T-cell (primary cell): Measurements from ENCODE around the gene PRKAR1B. TPM values are rescaled to one million over a fixed set of nuclear protein-coding genes. Genes with fewer than 3 reads are reported as not detected.

Experiments
- ATAC-seq, 4 experiments: fragments of 200-7000 bp in 3 of 4; fragments of 150-1000 bp in 1 of 4; cut with Tn5 transposase; replicated peaks in 1 of 4; 1 replicate in 3 of 4; 2 replicates in 1 of 4; pipeline ENCODE4 v1.10.0; 2021; ENCODE audit warnings: moderate library complexity in 3 of 4, mild to moderate bottlenecking in 2 of 4, moderate number of reproducible peaks in 1 of 4
- CTCF ChIA-PET, 2 donors: fragments of 300-600 bp; sonication (Branson Sonifier 250); formaldehyde crosslinking; loops; one replicate each; lab custom pipeline; 2022; ENCODE audit warnings: antibody characterized with exemption in 2 of 2; lab: Charles Lee
- POLR2A ChIA-PET, 2 donors: fragments of 300-600 bp; sonication (Branson Sonifier 250); formaldehyde crosslinking; loops; one replicate each; lab custom pipeline; 2022; ENCODE audit warnings: antibody characterized with exemption in 2 of 2; lab: Charles Lee
- DNase-seq, 35 experiments: peaks; one replicate each; pipeline versions ENCODE4 v3.0.0 to v3.0.0-alpha.2; 2013 to 2023
- H3K27ac ChIP-seq: one replicate; pipeline ENCODE4 v1.5.1; 2013; ENCODE audit warnings: low read length
- H3K27me3 ChIP-seq, 2 experiments: replicated peaks in 1 of 2; 1 replicate in 1 of 2; 2 replicates in 1 of 2; pipeline versions ENCODE4 v1.6.1 to v1.7.0; 2013; ENCODE audit warnings: low read length in 1 of 2, mixed read lengths in 1 of 2; ENCODE audit not compliant: control insufficient read depth in 2 of 2, insufficient read depth in 2 of 2; ENCODE audit errors: extremely low read depth in 1 of 2
- H3K36me3 ChIP-seq, 2 donors: 1 replicate in 1 of 2; 2 replicates in 1 of 2; pipeline versions ENCODE4 v1.6.1 to v1.7.0; 2013; ENCODE audit warnings: low read length in 1 of 2; ENCODE audit not compliant: control insufficient read depth in 2 of 2, insufficient read depth in 1 of 2; ENCODE audit errors: extremely low read depth in 1 of 2
- H3K4me1 ChIP-seq, 2 experiments: 1 replicate in 1 of 2; 2 replicates in 1 of 2; pipeline versions ENCODE4 v1.6.1 to v1.7.0; 2013; ENCODE audit warnings: low read length in 2 of 2, mixed read lengths in 1 of 2; ENCODE audit not compliant: insufficient read depth in 2 of 2, control insufficient read depth in 1 of 2; ENCODE audit errors: extremely low read depth in 1 of 2
- H3K4me3 ChIP-seq, 2 donors: 1 replicate in 1 of 2; 2 replicates in 1 of 2; pipeline versions ENCODE4 v1.5.1 to v1.7.0; 2013; ENCODE audit warnings: mild to moderate bottlenecking in 2 of 2, low read length in 1 of 2, moderate library complexity in 1 of 2; ENCODE audit not compliant: control insufficient read depth in 1 of 2; ENCODE audit errors: extremely low read depth in 1 of 2
- H3K9me3 ChIP-seq: 2 replicates; pipeline ENCODE4 v1.7.0; 2013
- H3K27ac Mint-ChIP-seq, 2 donors: one replicate each; pipeline ENCODE4 v1.8.0; 2020 to 2021; ENCODE audit warnings: mild to moderate bottlenecking in 2 of 2, mixed read lengths in 2 of 2
- H3K27me3 Mint-ChIP-seq, 2 donors: one replicate each; pipeline ENCODE4 v1.8.0; 2021 to 2022; ENCODE audit warnings: mixed read lengths in 2 of 2
- H3K36me3 Mint-ChIP-seq: one replicate; pipeline ENCODE4 v1.8.0; 2021; ENCODE audit warnings: mixed read lengths
- H3K4me1 Mint-ChIP-seq, 3 donors: one replicate each; pipeline ENCODE4 v1.8.0; 2020 to 2022; ENCODE audit warnings: mixed read lengths in 3 of 3, mild to moderate bottlenecking in 1 of 3
- H3K4me3 Mint-ChIP-seq, 3 donors: one replicate each; pipeline ENCODE4 v1.8.0; 2020 to 2022; ENCODE audit warnings: mild to moderate bottlenecking in 3 of 3, mixed read lengths in 3 of 3, moderate library complexity in 3 of 3
- H3K9me3 Mint-ChIP-seq, 3 donors: one replicate each; pipeline ENCODE4 v1.8.0; 2020 to 2022; ENCODE audit warnings: mixed read lengths in 3 of 3
- WGBS: methylation state at CpG from one replicate; pipeline ENCODE4 v1.1.5; 2013; ENCODE audit warnings: missing lambda C conversion rate; ENCODE audit not compliant: insufficient coverage; 5-methylcytosine and 5-hydroxymethylcytosine counted together
- total RNA-seq, 35 experiments: library from RNA in 6 of 35; stranded (reverse) in 6 of 35; fragments of 120-200 nt in 1 of 35; gene quantifications; one replicate each; pipeline versions ENCODE4 v1.2.1 to v1.2.4 and lab custom pipeline; 2013 to 2026

PRKAR1B gene
- total RNA-seq, 5 donors from 2014 or later (not counting 1 experiment from before 2014, with no cell fraction given) = 20.7 to 35.4 (median 24.4) TPM

DNA sequence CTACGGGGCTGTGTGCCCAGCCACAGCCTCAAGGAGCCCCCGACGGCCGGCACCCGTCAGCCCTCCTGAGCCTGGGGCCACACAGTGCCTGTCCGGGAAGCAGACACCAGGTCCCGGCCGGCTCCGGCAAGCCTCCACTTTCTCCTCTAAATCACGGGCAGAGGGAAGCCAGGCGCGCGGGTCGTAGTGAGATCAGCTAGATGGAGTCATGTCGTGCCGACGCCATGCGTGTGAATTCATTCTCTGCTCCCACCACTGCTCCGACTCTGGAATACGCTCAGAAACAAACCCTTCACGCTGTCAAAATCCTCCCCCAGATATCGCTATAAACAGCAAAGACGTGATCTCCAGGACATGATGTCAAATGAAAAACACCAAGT is 94.3 kb downstream of the PRKAR1B start:
- no peak for ATAC-seq
- no peak overlapping the region for H3K27ac Mint-ChIP-seq
- Histone ChIP-seq H3K4me1 (peaks cover 0 to 4% of the 10 kb centered on the region in 2 experiments), H3K27me3 (no peaks in the 10 kb centered on the region), H3K36me3 (no peaks in the 10 kb centered on the region), H3K27ac (no peak overlapping the region), H3K9me3 (no peaks in the 10 kb centered on the region), H3K4me3 (no peak overlapping the region)
- ChIA-PET POLR2A (no interaction called here), CTCF (interaction anchor here in 1 of 2 donors (0.8 kb wide), 1 partner anchor 8 kb away, joined by 3 read pairs; no protein-coding TSS in a partner anchor)
- DNase-seq = no peak
- H3K4me3 Mint-ChIP-seq = no peak overlapping the region
- WGBS = 94% methylated on average over 22 of the region's 23 CpGs
- peaks cover 4% of the 10 kb centered on the region for H3K36me3 Mint-ChIP-seq
- H3K4me1 Mint-ChIP-seq = peaks cover 2 to 5% (median 4%) of the 10 kb centered on the region in 3 donors
- H3K9me3 Mint-ChIP-seq = no peaks in the 10 kb centered on the region
- H3K27me3 Mint-ChIP-seq = no peaks in the 10 kb centered on the region

DNA sequence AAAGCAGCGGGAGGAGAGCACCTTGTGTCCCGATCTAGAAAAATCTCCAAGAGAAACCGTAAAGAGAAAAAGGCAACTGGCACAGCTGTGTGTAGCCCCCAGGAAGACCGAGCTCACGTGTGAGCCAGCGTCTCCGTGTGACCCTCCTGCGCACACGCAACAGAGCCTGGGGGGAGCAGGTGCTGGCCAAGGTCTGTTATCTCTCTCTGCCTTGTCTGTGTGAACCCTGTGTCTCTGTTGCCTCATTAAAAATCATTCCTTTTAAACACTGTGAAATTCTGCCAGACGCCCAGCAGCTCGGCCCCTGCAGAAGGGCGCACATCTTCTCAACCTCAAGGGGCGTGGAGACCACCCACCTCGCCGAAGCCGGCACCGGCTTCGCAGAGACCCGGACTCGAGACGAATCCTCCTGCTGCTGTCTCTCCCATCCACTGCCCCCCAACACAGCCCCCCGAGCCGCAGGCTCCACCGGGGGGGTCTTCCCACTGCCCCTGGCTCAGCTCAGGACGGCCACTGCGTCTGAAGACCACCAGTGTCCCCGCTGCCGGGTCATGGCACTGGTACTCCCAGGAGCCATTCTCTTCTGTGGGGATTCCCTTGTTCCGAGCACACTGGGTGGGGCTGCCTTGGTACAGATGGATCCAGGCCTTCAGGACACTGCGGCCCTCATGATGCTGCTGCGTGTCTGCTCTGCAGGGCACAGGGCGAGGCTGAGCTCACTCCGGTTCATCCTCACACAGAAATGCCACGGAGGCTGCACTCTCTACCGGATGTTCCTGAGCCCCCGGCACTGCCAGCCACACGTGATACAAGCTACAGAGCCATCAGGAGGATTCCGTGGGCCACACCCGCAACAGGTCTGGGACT is 94.9 kb downstream of the PRKAR1B start:
- POLR2A ChIA-PET = no interaction called here
- Mint-ChIP-seq H3K4me3 (no peak overlapping the region), H3K27ac (no peak overlapping the region), H3K27me3 (no peaks in the 10 kb centered on the region), H3K9me3 (no peaks in the 10 kb centered on the region), H3K4me1 (peaks cover 2 to 5% (median 4%) of the 10 kb centered on the region in 3 donors), H3K36me3 (peaks cover 4% of the 10 kb centered on the region)
- Histone ChIP-seq H3K36me3 (no peaks in the 10 kb centered on the region), H3K27me3 (no peaks in the 10 kb centered on the region), H3K9me3 (no peaks in the 10 kb centered on the region), H3K4me1 (peaks cover 0 to 4% of the 10 kb centered on the region in 2 experiments), H3K27ac (no peak overlapping the region), H3K4me3 (no peak overlapping the region)
- ATAC-seq (no peak), DNase-seq (no peak)
- WGBS = 93% methylated on average over 39 of the region's 39 CpGs
- CTCF ChIA-PET = interaction anchor here in 1 of 2 donors (0.8 kb wide), 1 partner anchor 9 kb away, joined by 3 read pairs; no protein-coding TSS in a partner anchor

DNA sequence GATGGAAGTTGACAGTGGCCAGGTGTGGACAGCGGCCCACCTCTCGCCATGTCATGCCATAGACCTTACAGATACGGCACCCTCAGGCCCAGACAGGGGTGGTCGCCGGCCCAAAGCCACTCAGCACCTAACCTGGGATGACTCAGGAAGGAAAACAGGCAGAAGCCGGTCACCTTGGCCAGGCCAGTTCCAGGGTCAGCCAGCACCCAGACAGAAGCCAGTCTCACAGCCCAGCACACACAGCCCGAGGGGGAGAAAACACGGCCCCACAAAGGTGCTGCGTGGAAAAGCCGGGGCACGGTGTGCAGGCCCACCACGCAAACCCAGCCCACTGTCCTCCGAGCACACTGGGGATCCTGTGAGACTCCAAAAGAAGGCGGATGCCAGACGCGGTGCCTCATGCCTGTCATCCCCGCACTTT is 95.8 kb downstream of the PRKAR1B start:
- peaks cover 4% of the 10 kb centered on the region for H3K36me3 Mint-ChIP-seq
- no peaks in the 10 kb centered on the region for H3K27me3 ChIP-seq
- H3K36me3 ChIP-seq = no peaks in the 10 kb centered on the region
- peaks cover under 1% of the 10 kb centered on the region in 3 donors for H3K4me1 Mint-ChIP-seq
- CTCF ChIA-PET = no interaction called here
- ATAC-seq (no peak), DNase-seq (no peak)
- H3K27ac Mint-ChIP-seq = no peak overlapping the region
- H3K9me3 ChIP-seq = peaks cover 2% of the 10 kb centered on the region
- H3K9me3 Mint-ChIP-seq = no peaks in the 10 kb centered on the region
- POLR2A ChIA-PET = no interaction called here
- no peak overlapping the region for H3K4me3 Mint-ChIP-seq
- 95% methylated on average over 14 of the region's 17 CpGs for WGBS
- no peak overlapping the region for H3K4me3 ChIP-seq
- peaks cover 0 to under 1% of the 10 kb centered on the region in 2 experiments for H3K4me1 ChIP-seq
- H3K27ac ChIP-seq = no peak overlapping the region
- no peaks in the 10 kb centered on the region for H3K27me3 Mint-ChIP-seq

DNA sequence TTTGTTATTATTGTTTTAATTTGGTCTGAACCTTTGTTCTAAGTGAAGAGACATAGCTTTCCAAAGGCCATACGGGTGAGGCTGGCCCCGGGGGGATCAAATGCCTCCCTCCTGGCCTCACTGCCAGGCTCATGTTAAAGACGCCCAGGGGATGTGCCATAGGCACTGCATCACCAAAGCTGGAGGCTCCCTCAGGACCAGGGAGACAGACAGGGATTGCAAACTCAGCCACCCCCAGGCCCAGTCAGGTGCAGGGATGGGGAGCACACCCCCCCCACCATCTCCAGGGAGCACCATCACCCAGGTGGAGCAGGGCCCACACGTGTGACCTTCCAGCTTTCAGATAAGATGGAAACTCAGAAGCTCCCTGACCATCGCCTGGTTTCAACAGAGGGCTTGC is 96.5 kb downstream of the PRKAR1B start:
- no peaks in the 10 kb centered on the region for H3K27me3 ChIP-seq
- Mint-ChIP-seq H3K27me3 (no peaks in the 10 kb centered on the region), H3K4me1 (no peaks in the 10 kb centered on the region), H3K36me3 (peaks cover 7% of the 10 kb centered on the region), H3K4me3 (no peak overlapping the region), H3K9me3 (peaks cover 0 to 3% (median 2%) of the 10 kb centered on the region in 3 donors), H3K27ac (no peak overlapping the region)
- no peak for ATAC-seq
- ChIA-PET CTCF (no interaction called here), POLR2A (no interaction called here)
- no peak overlapping the region for H3K27ac ChIP-seq
- DNase-seq = no peak
- H3K4me1 ChIP-seq = no peaks in the 10 kb centered on the region
- H3K4me3 ChIP-seq = no peak overlapping the region
- peaks cover 2% of the 10 kb centered on the region for H3K9me3 ChIP-seq
- 89% methylated on average over 4 of the region's 5 CpGs for WGBS
- peaks cover 0 to 3% of the 10 kb centered on the region in 2 donors for H3K36me3 ChIP-seq

DNA sequence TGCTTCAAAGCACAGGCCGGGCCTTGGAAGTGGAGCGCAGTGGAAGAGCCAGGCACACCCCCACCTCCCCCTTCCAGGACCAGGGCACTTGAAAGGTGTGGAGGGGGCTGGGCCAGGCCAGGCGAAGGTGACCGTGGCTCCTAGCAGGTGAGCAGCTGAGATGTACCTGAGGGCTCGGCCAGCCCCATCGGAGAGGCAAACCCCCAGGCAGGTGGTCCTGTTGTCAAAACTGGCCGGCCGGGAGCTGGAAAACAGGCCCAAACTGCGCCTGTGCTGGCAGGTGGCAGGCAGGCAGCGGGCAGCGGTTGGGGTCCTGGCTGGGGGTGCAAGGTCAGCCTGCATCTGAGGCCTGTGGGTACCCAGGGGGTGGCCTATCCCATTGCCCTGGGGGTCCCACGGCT is 97.0 kb downstream of the PRKAR1B start:
- Histone ChIP-seq H3K36me3 (peaks cover 0 to 4% of the 10 kb centered on the region in 2 donors), H3K4me3 (no peak overlapping the region), H3K9me3 (peaks cover 4% of the 10 kb centered on the region), H3K4me1 (no peaks in the 10 kb centered on the region), H3K27ac (no peak overlapping the region), H3K27me3 (no peaks in the 10 kb centered on the region)
- ATAC-seq (no peak), DNase-seq (no peak)
- POLR2A ChIA-PET = no interaction called here
- WGBS = 89% methylated on average over 9 of the region's 12 CpGs
- Mint-ChIP-seq H3K27ac (no peak overlapping the region), H3K4me1 (peaks cover 0 to under 1% (median 0%) of the 10 kb centered on the region in 3 donors), H3K9me3 (peaks cover 2 to 5% (median 3%) of the 10 kb centered on the region in 3 donors), H3K36me3 (peaks cover 7% of the 10 kb centered on the region), H3K27me3 (no peaks in the 10 kb centered on the region), H3K4me3 (no peak overlapping the region)
- CTCF ChIA-PET = no interaction called here

DNA sequence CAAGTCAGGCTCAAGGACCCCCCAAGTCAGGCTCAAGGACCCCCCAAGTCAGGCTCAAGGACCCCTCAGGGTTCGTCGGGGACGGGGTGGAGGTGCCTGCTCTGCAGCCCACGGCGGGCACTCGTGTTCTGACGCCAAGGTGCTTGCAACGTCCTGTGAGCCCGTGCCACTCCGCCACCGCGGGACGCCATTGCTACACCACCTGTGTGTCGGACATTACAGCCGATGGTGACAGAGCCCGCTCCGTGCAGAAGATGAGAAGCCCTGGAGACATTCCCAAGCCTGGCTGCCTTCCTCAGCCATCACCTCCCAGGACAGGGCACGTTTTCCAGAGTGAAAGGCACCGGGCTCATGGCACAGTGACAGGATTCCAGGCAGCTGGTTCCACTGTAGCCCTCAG is 98.3 kb downstream of the PRKAR1B start:
- H3K36me3 ChIP-seq = peaks cover 0 to 4% of the 10 kb centered on the region in 2 donors
- DNase-seq (no peak), ATAC-seq (no peak)
- H3K27me3 Mint-ChIP-seq = no peaks in the 10 kb centered on the region
- no peak overlapping the region for H3K27ac ChIP-seq
- POLR2A ChIA-PET = no interaction called here
- no peaks in the 10 kb centered on the region for H3K4me1 ChIP-seq
- H3K4me3 ChIP-seq = no peak overlapping the region
- peaks cover 15% of the 10 kb centered on the region for H3K36me3 Mint-ChIP-seq
- no peak overlapping the region for H3K4me3 Mint-ChIP-seq
- H3K9me3 Mint-ChIP-seq = peaks cover 9 to 13% (median 10%) of the 10 kb centered on the region in 3 donors
- peaks cover 4% of the 10 kb centered on the region for H3K9me3 ChIP-seq
- H3K4me1 Mint-ChIP-seq = peaks cover 2 to 11% (median 6%) of the 10 kb centered on the region in 3 donors
- CTCF ChIA-PET = interaction anchor here in 1 of 2 donors (0.8 kb wide), 1 partner anchor 160 kb away, joined by 3 read pairs; no protein-coding TSS in a partner anchor
- WGBS = 97% methylated on average over 15 of the region's 19 CpGs
- H3K27ac Mint-ChIP-seq = no peak overlapping the region
- H3K27me3 ChIP-seq = no peaks in the 10 kb centered on the region
